ENCODE results near the gene PPP1R3F.

- TF ChIP-seq, protein P1, sequence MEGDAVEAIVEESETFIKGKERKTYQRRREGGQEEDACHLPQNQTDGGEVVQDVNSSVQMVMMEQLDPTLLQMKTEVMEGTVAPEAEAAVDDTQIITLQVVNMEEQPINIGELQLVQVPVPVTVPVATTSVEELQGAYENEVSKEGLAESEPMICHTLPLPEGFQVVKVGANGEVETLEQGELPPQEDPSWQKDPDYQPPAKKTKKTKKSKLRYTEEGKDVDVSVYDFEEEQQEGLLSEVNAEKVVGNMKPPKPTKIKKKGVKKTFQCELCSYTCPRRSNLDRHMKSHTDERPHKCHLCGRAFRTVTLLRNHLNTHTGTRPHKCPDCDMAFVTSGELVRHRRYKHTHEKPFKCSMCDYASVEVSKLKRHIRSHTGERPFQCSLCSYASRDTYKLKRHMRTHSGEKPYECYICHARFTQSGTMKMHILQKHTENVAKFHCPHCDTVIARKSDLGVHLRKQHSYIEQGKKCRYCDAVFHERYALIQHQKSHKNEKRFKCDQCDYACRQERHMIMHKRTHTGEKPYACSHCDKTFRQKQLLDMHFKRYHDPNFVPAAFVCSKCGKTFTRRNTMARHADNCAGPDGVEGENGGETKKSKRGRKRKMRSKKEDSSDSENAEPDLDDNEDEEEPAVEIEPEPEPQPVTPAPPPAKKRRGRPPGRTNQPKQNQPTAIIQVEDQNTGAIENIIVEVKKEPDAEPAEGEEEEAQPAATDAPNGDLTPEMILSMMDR (IDR thresholded peaks at IDR 0.05) = no peak
- TF ChIP-seq POLR2A (IDR thresholded peaks at IDR 0.05) = no peak
Measured at GRCh38 chrX:49277535-49277830, 7.9 kb downstream of the PPP1R3F start.

All from esophagus squamous epithelium (tissue), 4 donors.